SK-N-SH treated with all-trans-retinoic acid at 6 μM for 48 hours (cell line): ENCODE data around the gene E2F2.

Source experiments
- ATAC-seq: fragments of 200-7000 bp; cut with Tn5 transposase; 3 replicates; pipeline ENCODE4 v1.9.1; 2020; ENCODE audit warnings: mild to moderate bottlenecking, moderate library complexity
- BACH2 ChIP-seq: fragments of 250-450 bp; sonication (Bioruptor Pico); IDR thresholded peaks from 2 replicates; pipeline ENCODE4 v1.9.0; 2021; ENCODE audit warnings: mild to moderate bottlenecking, borderline replicate concordance
- CSDC2 ChIP-seq: fragments of 250-450 bp; sonication (Bioruptor Pico); IDR thresholded peaks from 2 replicates; pipeline ENCODE4 v1.5.0; 2020; ENCODE audit warnings: mild to moderate bottlenecking, moderate library complexity
- CSRNP3 ChIP-seq: fragments of 250-450 bp; sonication (Bioruptor Pico); IDR thresholded peaks from 2 replicates; pipeline ENCODE4 v1.5.1; 2021; ENCODE audit warnings: mild to moderate bottlenecking, moderate library complexity
- ESRRG ChIP-seq: fragments of 250-450 bp; sonication (Bioruptor Pico); IDR thresholded peaks from 2 replicates; pipeline ENCODE4 v1.6.1; 2021; ENCODE audit warnings: mild to moderate bottlenecking
- GLIS3 ChIP-seq: fragments of 250-450 bp; sonication (Bioruptor Pico); IDR thresholded peaks from 2 replicates; pipeline ENCODE4 v1.5.0; 2020; ENCODE audit warnings: mild to moderate bottlenecking, moderate library complexity
- ISL1 ChIP-seq: fragments of 250-450 bp; sonication (Bioruptor Pico); IDR thresholded peaks from 2 replicates; pipeline ENCODE4 v2.1.2; 2022; ENCODE audit warnings: mild to moderate bottlenecking, moderate library complexity
- OSR1 ChIP-seq: fragments of 250-450 bp; sonication (Bioruptor Pico); IDR thresholded peaks from 2 replicates; pipeline ENCODE4 v1.8.0; 2022; ENCODE audit warnings: moderate library complexity, mild to moderate bottlenecking, inconsistent platforms
- POU6F1 ChIP-seq: fragments of 250-450 bp; sonication (Bioruptor Pico); IDR thresholded peaks from 2 replicates; pipeline ENCODE4 v1.8.0; 2021; ENCODE audit warnings: low read depth, mild to moderate bottlenecking, moderate library complexity, borderline replicate concordance
- PPARA ChIP-seq: fragments of 250-450 bp; sonication (Bioruptor Pico); IDR thresholded peaks from 2 replicates; pipeline ENCODE4 v1.5.0; 2020; ENCODE audit warnings: mild to moderate bottlenecking, borderline replicate concordance
- RARB ChIP-seq: fragments of 250-450 bp; sonication (Bioruptor Pico); IDR thresholded peaks from 2 replicates; pipeline ENCODE4 v1.8.0; 2021; ENCODE audit warnings: mild to moderate bottlenecking, moderate library complexity
- SNAI2 ChIP-seq: fragments of 250-450 bp; sonication (Bioruptor Pico); IDR thresholded peaks from 2 replicates; pipeline ENCODE4 v1.5.0; 2020; ENCODE audit warnings: mild to moderate bottlenecking, moderate library complexity
- TOX ChIP-seq: fragments of 250-450 bp; sonication (Bioruptor Pico); IDR thresholded peaks from 2 replicates; pipeline ENCODE4 v1.8.0; 2021; ENCODE audit warnings: mild to moderate bottlenecking, moderate library complexity, borderline replicate concordance
- ZC3H10 ChIP-seq: fragments of 250-450 bp; sonication (Bioruptor Pico); IDR thresholded peaks from 2 replicates; pipeline ENCODE4 v1.5.1; 2021; ENCODE audit warnings: mild to moderate bottlenecking, moderate library complexity
- ZFP3 ChIP-seq: fragments of 250-450 bp; sonication (Bioruptor Pico); IDR thresholded peaks from 2 replicates; pipeline ENCODE4 v1.5.0; 2020; ENCODE audit warnings: mild to moderate bottlenecking, moderate library complexity
- ZNF565 ChIP-seq: fragments of 450-650 bp; formaldehyde crosslinking; conservative IDR thresholded peaks from 2 replicates; pipeline ENCODE4 v1.5.0; 2020; ENCODE audit warnings: low read depth, mild to moderate bottlenecking, moderate library complexity
- ZNF70 ChIP-seq: fragments of 450-650 bp; formaldehyde crosslinking; IDR thresholded peaks from 2 replicates; pipeline ENCODE4 v1.5.0; 2020; ENCODE audit warnings: mild to moderate bottlenecking, moderate library complexity
- ZNF8 ChIP-seq: fragments of 450-650 bp; formaldehyde crosslinking; IDR thresholded peaks from 2 replicates; pipeline ENCODE4 v1.5.0; 2020; ENCODE audit warnings: mild to moderate bottlenecking, moderate library complexity
- TF ChIP-seq, protein P1 (sequence below): fragments of 250-450 bp; sonication (Bioruptor Pico); IDR thresholded peaks from 2 replicates; pipeline ENCODE4 v1.8.0; 2020; ENCODE audit warnings: mild to moderate bottlenecking, moderate library complexity, borderline replicate concordance
- TF ChIP-seq, protein P2 (sequence below): fragments of 250-450 bp; sonication (Bioruptor Pico); IDR thresholded peaks from 2 replicates; pipeline ENCODE4 v1.5.0; 2020; ENCODE audit warnings: mild to moderate bottlenecking, moderate library complexity

The E2F2 gene

GRCh38 chr1:23531562-23532094 is 595 bp upstream of the E2F2 start:
- TF ChIP-seq ZNF565 (CRISPR knock-in tag), result no peak; the same call in 1 of the 2 replicates
- TF ChIP-seq TOX (CRISPR knock-in tag), result no peak
- TF ChIP-seq GLIS3 (CRISPR knock-in tag), result no peak
- TF ChIP-seq ZNF8 (CRISPR knock-in tag), result no peak
- TF ChIP-seq OSR1 (CRISPR knock-in tag), result no peak
- ATAC-seq, result no peak; the same call in 2 of the 3 replicates

DNA sequence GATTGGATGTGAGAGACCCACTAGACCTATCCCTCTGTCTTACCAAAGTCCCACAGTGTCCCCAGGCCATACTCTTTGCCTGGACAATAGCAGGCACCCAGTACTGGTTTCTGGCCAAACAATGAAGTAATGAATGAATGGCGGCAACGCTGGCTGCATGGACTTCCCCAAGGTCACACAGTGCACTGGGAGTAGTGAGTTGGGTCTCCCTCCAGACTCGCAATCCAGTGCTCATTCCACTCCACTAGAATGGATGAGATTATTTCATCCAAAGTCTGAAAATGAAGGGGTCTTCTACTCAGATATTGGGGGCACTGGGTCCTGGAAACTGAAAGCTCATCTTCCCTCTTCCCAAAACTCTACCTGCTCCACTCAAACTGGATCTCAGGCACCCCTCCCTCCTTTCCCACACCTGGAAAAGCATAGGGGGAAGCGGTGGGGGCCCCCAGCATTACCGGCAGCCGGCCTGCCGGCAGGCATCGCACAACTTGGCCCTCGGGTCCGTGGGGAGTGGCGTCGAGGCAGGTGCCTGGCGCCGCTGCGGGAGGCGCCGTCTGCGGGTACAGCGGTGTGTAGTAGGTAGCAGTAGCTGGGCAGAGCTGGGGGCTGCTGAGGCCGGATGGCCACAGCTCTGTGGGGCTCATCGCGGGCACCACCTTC is 816 bp downstream of the E2F2 start:
- ATAC-seq, result peak; percentile 38
- TF ChIP-seq RARB (CRISPR knock-in tag) (no peak), GLIS3 (CRISPR knock-in tag) (no peak), POU6F1 (CRISPR knock-in tag) (no peak), ESRRG (no peak), ZNF70 (CRISPR knock-in tag) (no peak), ISL1 (CRISPR knock-in tag) (no peak), SNAI2 (CRISPR knock-in tag) (no peak), BACH2 (CRISPR knock-in tag) (no peak), ZNF8 (CRISPR knock-in tag) (no peak), CSRNP3 (no peak), ZFP3 (CRISPR knock-in tag) (no peak), OSR1 (CRISPR knock-in tag) (no peak), TOX (CRISPR knock-in tag) (no peak)
- TF ChIP-seq, protein P1, sequence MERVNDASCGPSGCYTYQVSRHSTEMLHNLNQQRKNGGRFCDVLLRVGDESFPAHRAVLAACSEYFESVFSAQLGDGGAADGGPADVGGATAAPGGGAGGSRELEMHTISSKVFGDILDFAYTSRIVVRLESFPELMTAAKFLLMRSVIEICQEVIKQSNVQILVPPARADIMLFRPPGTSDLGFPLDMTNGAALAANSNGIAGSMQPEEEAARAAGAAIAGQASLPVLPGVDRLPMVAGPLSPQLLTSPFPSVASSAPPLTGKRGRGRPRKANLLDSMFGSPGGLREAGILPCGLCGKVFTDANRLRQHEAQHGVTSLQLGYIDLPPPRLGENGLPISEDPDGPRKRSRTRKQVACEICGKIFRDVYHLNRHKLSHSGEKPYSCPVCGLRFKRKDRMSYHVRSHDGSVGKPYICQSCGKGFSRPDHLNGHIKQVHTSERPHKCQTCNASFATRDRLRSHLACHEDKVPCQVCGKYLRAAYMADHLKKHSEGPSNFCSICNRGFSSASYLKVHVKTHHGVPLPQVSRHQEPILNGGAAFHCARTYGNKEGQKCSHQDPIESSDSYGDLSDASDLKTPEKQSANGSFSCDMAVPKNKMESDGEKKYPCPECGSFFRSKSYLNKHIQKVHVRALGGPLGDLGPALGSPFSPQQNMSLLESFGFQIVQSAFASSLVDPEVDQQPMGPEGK (CRISPR knock-in tag), result no peak
- TF ChIP-seq, protein P2, sequence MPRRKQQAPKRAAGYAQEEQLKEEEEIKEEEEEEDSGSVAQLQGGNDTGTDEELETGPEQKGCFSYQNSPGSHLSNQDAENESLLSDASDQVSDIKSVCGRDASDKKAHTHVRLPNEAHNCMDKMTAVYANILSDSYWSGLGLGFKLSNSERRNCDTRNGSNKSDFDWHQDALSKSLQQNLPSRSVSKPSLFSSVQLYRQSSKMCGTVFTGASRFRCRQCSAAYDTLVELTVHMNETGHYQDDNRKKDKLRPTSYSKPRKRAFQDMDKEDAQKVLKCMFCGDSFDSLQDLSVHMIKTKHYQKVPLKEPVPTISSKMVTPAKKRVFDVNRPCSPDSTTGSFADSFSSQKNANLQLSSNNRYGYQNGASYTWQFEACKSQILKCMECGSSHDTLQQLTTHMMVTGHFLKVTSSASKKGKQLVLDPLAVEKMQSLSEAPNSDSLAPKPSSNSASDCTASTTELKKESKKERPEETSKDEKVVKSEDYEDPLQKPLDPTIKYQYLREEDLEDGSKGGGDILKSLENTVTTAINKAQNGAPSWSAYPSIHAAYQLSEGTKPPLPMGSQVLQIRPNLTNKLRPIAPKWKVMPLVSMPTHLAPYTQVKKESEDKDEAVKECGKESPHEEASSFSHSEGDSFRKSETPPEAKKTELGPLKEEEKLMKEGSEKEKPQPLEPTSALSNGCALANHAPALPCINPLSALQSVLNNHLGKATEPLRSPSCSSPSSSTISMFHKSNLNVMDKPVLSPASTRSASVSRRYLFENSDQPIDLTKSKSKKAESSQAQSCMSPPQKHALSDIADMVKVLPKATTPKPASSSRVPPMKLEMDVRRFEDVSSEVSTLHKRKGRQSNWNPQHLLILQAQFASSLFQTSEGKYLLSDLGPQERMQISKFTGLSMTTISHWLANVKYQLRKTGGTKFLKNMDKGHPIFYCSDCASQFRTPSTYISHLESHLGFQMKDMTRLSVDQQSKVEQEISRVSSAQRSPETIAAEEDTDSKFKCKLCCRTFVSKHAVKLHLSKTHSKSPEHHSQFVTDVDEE (CRISPR knock-in tag), result no peak

DNA sequence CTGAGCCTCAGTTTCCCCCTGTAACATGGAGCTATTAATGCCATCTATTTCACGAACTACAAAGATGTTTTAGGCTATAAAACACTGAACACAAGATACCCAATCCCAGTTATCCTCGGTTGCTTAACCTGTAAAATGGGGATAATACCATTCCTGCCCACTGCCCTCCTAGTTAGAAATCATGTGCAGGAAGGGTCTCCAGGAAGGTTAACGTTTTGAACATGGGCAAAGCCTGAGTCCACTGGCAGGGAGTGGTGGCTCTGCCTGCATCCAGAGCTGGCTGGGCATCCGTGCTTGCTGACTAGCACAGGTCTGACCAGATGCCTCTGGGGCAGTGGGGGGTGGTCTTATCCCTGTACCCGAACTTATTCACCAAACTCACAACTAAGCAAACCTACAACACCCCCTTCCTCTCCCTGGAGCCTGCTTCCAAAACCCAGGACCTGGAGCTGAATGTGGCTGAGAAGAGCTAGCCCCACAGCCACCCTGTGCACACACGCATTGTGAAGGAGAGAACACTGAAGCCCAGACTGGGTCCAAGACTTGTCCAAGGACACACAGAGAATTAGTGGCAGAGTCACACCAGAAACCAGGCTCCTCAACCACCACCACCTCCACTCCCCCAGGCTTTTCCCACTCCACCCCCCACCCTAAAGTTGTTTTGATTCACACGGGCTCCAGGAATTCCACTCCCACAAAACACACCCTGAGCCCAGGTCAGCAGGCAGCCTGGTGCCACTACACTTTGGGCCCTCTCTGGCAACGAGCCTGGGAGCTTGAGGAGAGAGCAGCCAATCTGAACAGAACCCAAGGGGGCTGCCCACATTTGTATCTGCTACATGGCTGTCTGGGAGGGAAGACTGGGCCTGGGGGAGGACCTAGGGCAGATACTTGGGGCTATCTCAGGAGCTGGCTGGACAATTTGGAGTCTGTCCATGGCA is 1.6 kb downstream of the E2F2 start:
- ATAC-seq, result no peak
- TF ChIP-seq RARB (CRISPR knock-in tag) (no peak), CSDC2 (CRISPR knock-in tag) (no peak), ZC3H10 (CRISPR knock-in tag) (no peak), PPARA (CRISPR knock-in tag) (no peak)
- TF ChIP-seq, all 23 proteins: peak for 0
